Measurements from ENCODE around the gene CCDC188.

Gene CCDC188

GRCh38 chr22:20177217-20177911, 26.5 kb upstream of the CCDC188 start:
- H4K20me1 ChIP-seq (ENCODE audit: insufficient read depth, low read length) = 0 out of 2 replicates have a peak, but pooled peaks cover 4% of the 10 kb centered on the region
- H3K27me3 ChIP-seq (ENCODE audit: insufficient read depth, low read length, poor library complexity) = no peaks in the 10 kb centered on the region
- H3K36me3 ChIP-seq (ENCODE audit: insufficient read depth, low read length) = no peaks in the 10 kb centered on the region
- no peak overlapping the region for H2AFZ ChIP-seq (ENCODE audit: low read depth, low read length)
- H3K9me3 ChIP-seq (ENCODE audit: insufficient read depth, low read length, severe bottlenecking) = no peaks in the 10 kb centered on the region
- H3K9ac ChIP-seq (ENCODE audit: low read depth, low read length) = no peak overlapping the region
- ATAC-seq (ENCODE audit: insufficient read depth, low read depth) (no peak), DNase-seq (no peak)
- no peak overlapping the region for H3K27ac ChIP-seq (ENCODE audit: low read length)
- H3K79me2 ChIP-seq (ENCODE audit: insufficient read depth, low read length) = no peaks in the 10 kb centered on the region
- no peak overlapping the region for H3K4me2 ChIP-seq (ENCODE audit: insufficient read depth, low read length)
- H3K4me1 ChIP-seq (ENCODE audit: insufficient read depth, low read length) = no peaks in the 10 kb centered on the region
- no peak overlapping the region for H3K4me3 ChIP-seq (ENCODE audit: low read depth in 1 of 2, low read length in 2 of 2)
- TF ChIP-seq EZH2 (IDR thresholded peaks at IDR 0.05; ENCODE audit: borderline replicate concordance, low read depth, low read length, severe bottlenecking) = no peak
- no peak for TF ChIP-seq CTCF (IDR thresholded peaks at IDR 0.05; ENCODE audit: borderline replicate concordance, extremely low read depth, low read length, poor library complexity, severe bottlenecking)

GRCh38 chr22:20176421-20177085, 25.7 kb upstream of the CCDC188 start:
- Histone ChIP-seq H3K4me3 (ENCODE audit: low read depth in 1 of 2, low read length in 2 of 2) (no peak overlapping the region), H4K20me1 (ENCODE audit: insufficient read depth, low read length) (0 out of 2 replicates have a peak, but pooled peaks cover 4% of the 10 kb centered on the region), H3K79me2 (ENCODE audit: insufficient read depth, low read length) (no peaks in the 10 kb centered on the region), H3K27me3 (ENCODE audit: insufficient read depth, low read length, poor library complexity) (no peaks in the 10 kb centered on the region), H3K36me3 (ENCODE audit: insufficient read depth, low read length) (no peaks in the 10 kb centered on the region), H3K9ac (ENCODE audit: low read depth, low read length) (no peak overlapping the region), H3K4me1 (ENCODE audit: insufficient read depth, low read length) (no peaks in the 10 kb centered on the region), H3K9me3 (ENCODE audit: insufficient read depth, low read length, severe bottlenecking) (no peaks in the 10 kb centered on the region), H2AFZ (ENCODE audit: low read depth, low read length) (no peak overlapping the region), H3K27ac (ENCODE audit: low read length) (no peak overlapping the region), H3K4me2 (ENCODE audit: insufficient read depth, low read length) (no peak overlapping the region)
- no peak for TF ChIP-seq CTCF (IDR thresholded peaks at IDR 0.05; ENCODE audit: borderline replicate concordance, extremely low read depth, low read length, poor library complexity, severe bottlenecking)
- TF ChIP-seq EZH2 (IDR thresholded peaks at IDR 0.05; ENCODE audit: borderline replicate concordance, low read depth, low read length, severe bottlenecking) = no peak
- ATAC-seq (ENCODE audit: insufficient read depth, low read depth) (no peak), DNase-seq (no peak)

- Histone ChIP-seq H3K36me3 (ENCODE audit: insufficient read depth, low read length) (no peaks in the 10 kb centered on the region), H3K27ac (ENCODE audit: low read length) (no peak overlapping the region), H2AFZ (ENCODE audit: low read depth, low read length) (no peak overlapping the region), H3K4me3 (ENCODE audit: low read depth in 1 of 2, low read length in 2 of 2) (no peak overlapping the region), H3K9ac (ENCODE audit: low read depth, low read length) (no peak overlapping the region), H3K4me2 (ENCODE audit: insufficient read depth, low read length) (no peak overlapping the region), H3K79me2 (ENCODE audit: insufficient read depth, low read length) (no peaks in the 10 kb centered on the region), H3K27me3 (ENCODE audit: insufficient read depth, low read length, poor library complexity) (no peaks in the 10 kb centered on the region), H3K4me1 (ENCODE audit: insufficient read depth, low read length) (no peaks in the 10 kb centered on the region), H3K9me3 (ENCODE audit: insufficient read depth, low read length, severe bottlenecking) (no peaks in the 10 kb centered on the region), H4K20me1 (ENCODE audit: insufficient read depth, low read length) (0 out of 2 replicates have a peak, but pooled peaks cover 4% of the 10 kb centered on the region)
- peak; percentile 19 for TF ChIP-seq CTCF (IDR thresholded peaks at IDR 0.05; ENCODE audit: borderline replicate concordance, extremely low read depth, low read length, poor library complexity, severe bottlenecking)
- TF ChIP-seq EZH2 (IDR thresholded peaks at IDR 0.05; ENCODE audit: borderline replicate concordance, low read depth, low read length, severe bottlenecking) = no peak
- DNase-seq (no peak), ATAC-seq (ENCODE audit: insufficient read depth, low read depth) (peak; percentile 59; the same call in 2 of the 3 replicates)
Observed at GRCh38 chr22:20175597-20175900, 24.7 kb upstream of the CCDC188 start.
